Right ventricle myocardium superior (tissue), 1 donor: Measurements from ENCODE around the gene CACUL1. TPM values are rescaled to one million over a fixed set of nuclear protein-coding genes. Genes with fewer than 3 reads are reported as not detected.
"Not testable (repeated sequence)": the region's sequence is repeated elsewhere in the genome, so short reads cannot be mapped to it uniquely, and the experiment has no call there.

ENCODE experiments used
- ATAC-seq: fragments of 200-7000 bp; cut with Tn5 transposase; one replicate; pipeline ENCODE4 v1.9.1; 2020; ENCODE audit warnings: mild to moderate bottlenecking; ENCODE audit not compliant: poor library complexity
- DNase-seq: peaks from one replicate; pipeline ENCODE4 v3.0.0-alpha.2; 2020
- intact Hi-C: fragments of 100-400 bp; cut with DNase I; formaldehyde crosslinking; loops from one replicate; pipeline ENCODE4 v1.11.2; 2022
- total RNA-seq: library from RNA; stranded (reverse); fragmentation: NEBNext Ultra II Directional; extraction: Animal tissue kit (Norgen Biotek cat#: 25700); gene quantifications from one replicate; pipeline ENCODE4 v1.2.1, GENCODE V29; 2021
- donor health status: DM: no; HTN: yes; CAD: no; lungs with severe emphysema.

CACUL1 gene
- total RNA-seq, 1 donor from 2014 or later = 21.4 TPM

DNA sequence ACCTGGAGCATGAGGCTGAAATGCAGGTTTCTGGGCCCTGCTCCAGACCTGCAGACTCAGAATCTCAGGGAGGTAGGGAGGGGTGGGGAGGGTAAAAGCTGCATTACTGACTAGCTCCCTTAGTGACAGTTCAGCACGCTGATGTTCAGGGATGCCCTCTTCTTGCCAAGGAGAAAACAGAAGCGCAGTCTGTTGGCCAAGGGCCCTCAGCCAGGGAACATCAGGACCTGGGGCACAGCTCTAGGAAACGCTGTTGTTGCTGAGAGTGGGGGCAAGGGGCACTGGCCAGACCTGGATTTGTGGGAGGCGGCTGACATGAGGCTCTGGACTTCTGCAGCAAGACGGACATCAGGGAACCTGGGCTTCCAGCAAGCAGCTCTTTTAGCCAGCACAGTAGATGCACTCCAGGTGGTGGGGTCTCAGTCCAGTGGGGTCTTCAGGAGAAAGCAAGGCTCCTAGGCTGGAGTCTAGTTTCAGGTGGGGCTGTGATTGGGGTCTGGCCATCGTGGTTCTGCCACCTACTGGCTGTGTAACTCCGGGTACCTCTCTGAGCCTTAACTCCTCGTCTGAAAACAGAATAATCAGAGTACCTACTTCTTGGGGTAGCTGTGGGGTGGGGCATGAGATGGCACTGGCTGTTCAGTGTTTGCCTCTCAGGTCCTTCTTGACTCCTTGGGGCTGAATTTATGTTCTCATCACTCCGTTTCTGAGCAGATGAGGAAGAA, 86.4 kb downstream of the CACUL1 start:
- DNase-seq (no peak), ATAC-seq (no peak)
- intact Hi-C loops = no loop called here

DNA sequence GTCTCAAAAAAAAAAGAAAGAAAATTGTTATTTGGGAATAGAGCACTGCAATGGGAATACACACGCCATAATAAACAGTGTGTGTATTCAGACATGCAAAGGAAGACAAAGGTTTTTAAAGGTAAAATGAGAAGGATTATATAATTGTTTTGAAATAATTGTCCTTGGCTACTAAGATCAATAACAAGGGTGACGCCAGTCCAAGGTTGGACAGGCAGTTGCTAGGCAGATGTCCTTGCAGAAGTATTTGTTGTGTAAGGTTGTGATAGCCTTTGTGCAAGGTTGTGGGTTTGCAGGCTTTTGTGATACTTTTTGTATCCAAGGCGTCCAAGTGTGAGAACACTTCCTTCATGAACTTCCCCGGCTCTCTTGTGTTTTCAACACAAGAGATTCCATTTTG, 87.0 kb downstream of the CACUL1 start:
- no peak for ATAC-seq
- DNase-seq = no peak
- intact Hi-C loops = no loop called here

DNA sequence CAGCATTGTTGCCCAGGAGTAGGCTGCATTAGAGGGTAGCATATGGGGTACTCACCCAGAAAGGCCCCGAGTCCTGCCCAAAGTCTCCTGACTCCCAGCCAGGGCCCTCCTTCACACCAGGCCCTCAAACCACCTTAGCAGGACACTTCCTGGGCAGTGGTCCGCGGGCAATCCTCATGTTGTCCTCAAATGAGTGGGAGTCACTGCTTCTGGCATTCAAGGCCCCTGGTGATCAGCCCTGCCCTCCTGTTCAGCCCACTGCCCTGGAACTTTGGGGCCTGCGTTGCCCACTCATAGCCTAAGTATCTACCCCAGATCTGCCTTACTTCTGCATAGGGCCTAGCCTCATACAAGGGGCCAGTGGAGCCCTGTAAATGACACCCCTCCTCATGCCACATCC, 88.4 kb downstream of the CACUL1 start:
- ATAC-seq (no peak), DNase-seq (no peak)
- intact Hi-C loops = no loop called here

DNA sequence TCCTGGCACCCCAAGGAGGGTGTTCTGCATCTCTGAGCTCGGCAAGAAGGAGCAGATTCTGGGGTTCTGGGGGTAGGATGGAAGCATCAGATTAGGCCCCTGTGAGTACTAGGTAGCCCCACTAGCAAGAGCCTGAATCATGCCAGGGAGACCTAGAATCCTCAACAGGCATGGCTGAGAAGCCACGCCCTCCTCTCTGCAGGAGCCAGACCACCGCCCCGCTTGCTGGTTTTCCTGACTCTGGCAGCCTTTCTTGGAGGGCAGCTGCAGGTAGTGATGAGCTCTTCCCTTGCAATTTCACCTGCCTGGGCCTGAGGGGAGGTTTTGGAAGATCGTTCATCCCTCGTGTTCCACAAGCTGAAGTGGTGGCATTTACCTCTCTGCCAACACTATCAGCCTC, 90.4 kb downstream of the CACUL1 start:
- ATAC-seq (no peak), DNase-seq (no peak)
- intact Hi-C loops = no loop called here

DNA sequence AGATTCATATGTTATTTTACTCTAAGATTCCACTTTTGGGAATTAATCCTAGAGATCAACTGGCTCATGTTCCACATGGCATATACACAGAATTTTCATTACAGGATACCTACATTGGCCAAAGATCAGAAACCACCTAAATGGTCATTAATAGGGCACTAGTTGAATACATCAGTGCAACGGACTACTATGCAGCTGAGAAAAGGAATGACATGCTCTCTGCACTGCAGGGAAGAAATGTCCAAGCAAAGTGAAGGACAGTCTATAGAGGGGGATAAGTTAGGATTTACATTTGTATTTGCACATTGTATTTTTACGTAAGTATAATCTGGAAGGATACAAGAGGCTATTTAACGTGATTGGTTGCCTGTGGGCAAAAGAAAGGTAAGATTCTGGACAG, 91.6 kb downstream of the CACUL1 start:
- intact Hi-C loops = no loop called here
- DNase-seq = no peak
- no peak for ATAC-seq

DNA sequence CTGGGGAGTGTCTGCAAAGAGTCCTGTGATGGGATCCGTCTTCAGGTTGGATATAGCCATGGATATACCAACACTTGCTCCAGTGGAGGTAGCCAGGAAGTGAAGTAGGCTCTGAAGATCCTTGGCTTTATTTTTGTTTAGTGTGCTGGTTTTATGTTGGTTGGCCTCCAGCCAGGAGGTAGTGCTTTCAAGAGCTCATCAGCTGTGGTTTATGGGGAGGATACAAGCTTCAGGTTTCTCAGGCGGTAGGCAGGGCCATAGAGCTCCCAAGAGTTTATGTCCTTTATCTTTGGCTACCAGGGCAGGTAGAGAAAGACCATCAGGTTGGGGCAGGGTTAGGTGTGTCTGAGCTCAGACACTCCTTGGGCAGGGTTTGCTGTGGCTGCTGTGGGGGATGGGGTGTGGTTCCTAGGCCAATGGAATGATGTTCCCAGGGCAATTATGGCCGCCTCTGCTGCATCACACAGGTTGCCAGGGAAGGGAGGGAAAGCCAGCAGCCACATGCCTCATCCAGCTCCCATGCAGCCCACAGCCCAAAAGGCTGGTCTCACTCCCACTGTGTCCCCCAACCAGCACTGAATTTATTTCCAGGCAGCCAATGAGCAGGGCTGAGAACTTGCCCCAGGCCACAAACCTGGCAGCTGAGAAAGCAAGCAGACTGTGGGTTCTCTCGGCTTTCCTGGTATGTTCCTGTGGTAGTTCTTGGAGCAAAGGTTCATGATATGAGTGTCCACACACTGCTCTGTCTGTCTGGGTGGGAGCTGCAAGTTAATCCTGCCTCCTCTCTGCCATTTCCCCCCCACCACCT, 92.3 kb downstream of the CACUL1 start:
- intact Hi-C loops = no loop called here
- ATAC-seq (no peak), DNase-seq (no peak)

DNA sequence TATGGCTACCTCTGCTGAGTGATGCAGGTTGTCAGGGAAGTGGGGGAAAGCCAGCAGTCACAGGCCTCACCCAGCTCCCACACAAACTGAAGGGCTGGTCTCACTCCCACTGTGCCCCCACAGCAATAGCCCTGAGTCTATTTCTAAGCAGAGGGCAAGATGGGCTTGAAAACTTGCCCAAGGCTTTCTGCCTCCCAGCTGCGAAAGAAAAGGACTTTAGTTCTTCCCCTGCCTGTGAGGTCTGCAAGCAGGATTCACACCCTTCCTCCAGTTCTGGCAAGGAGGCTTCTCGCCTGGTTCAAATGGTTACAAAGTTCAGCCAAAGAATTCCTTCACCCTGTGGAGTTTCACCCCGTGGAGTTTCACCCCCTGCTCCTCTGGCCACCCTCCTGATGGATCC, 96.0 kb downstream of the CACUL1 start:
- ATAC-seq (no peak), DNase-seq (no peak)
- intact Hi-C loops = no loop called here

DNA sequence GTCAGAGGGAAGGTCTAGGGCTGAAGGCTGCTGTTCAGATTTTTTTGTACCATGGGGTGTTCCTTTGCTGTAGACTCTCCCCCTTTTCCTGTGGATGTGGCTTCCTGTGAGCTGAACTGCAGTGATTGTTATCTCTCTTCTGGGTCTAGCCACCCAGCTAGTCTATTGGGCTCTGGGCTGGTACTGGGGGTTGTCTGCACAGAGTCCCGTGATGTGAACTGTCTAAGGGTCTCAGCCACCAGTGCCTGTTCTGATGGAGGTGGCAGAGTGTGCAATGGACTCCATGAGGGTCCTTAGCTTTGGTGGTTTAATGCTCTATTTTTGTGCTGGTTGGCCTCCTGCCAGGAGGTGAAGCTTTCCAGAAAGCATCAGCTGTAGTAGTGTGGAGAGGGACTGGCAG, 96.6 kb downstream of the CACUL1 start:
- ATAC-seq, intact Hi-C loops, DNase-seq: not testable (repeated sequence)

DNA sequence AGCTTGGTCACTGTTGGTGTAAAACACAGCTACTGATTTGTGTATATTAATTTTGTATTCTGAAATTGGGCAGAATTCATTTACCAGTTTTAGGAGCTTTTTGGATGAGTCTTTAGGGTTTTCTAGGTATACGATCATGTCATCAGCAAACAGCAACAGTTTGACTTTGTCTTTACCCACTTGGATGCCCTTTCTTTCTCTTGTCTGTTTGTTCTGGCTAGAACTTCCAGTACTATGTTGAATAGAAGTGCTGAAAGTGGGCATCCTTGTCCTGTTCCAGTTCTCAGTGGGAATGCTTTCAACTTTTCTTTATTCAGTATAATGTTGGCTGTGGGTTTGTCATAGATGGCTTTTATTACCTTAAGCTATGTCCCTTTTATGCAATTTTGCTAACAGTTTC, 109.5 kb downstream of the CACUL1 start:
- intact Hi-C loops, DNase-seq: not testable (repeated sequence)
- peak; percentile 51 for ATAC-seq

DNA sequence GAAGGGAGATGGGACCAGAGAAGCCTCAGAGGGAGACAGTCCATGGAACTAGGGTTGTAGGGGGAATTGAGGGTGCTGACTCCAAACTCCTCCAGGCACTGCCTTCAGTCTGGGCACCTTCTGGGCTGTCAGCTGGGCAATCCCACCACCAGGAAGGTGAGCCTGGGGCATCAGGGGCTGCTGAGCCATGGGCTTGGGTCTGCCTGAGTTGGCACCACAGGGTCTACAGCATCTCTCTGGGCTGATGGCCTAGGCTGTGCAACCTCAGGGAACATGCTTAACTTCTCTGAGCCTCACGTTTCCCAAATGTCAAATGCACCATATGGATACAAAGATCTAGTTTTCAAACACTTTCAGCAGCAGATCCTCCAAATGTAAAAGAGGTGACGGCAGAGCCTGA, 112.5 kb downstream of the CACUL1 start:
- no peak for ATAC-seq
- no peak for DNase-seq
- intact Hi-C loops = no loop called here

DNA sequence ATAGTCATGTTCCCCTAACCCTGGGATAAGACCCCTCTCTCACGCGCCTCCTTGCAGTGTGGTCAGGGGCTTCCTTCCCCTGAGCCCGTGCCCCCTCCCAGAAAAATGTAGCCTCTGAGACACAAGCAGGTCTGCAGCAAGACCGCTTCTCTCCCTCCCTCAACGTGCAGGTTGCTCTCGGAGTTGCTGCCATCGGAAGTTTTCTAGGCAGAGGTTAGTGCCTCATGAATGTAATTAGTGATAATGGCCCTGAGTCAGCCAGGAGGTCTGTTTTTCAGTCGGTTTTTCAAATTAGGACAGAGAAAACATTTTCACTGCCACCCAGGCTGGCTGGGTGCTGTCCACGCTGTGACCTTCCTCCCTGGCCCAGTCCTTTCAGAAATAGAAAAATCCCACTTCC, 116.1 kb downstream of the CACUL1 start:
- DNase-seq = no peak
- ATAC-seq = no peak
- intact Hi-C loops = no loop called here

DNA sequence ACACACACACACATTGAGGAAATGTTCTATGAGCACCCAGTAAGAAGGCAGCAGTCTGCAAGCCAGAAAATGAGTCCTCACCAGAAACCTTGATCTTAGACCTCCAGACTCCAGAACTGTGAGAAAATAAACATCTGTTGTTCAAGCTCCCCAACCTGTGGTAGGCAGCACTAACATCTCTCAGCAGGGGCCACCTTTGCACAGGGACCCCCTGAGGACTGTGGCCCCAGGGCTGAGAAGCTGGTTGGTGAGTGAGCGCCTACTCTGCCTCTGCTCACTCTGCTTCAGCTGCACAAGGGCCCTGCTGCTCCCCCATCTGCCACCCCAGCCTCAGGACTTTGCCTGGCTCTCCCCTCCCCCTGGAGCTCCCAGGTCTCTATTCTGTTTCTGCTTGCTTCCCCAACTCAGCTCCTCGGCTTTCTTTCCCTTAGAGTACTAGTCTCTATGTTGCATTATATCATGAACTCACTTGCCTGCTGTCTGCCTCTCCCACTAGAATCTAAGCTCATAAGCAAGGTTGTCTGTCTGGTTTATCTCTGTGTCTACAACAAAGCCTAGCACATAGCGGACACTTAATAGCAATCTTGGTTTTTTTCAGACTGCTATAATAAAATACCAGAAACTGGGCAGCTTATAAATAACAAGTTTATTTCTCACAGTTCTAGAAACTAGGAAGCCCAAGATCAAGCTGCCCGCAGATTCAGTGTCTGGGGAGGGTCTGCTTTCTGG, 118.9 kb downstream of the CACUL1 start:
- no peak for ATAC-seq
- intact Hi-C loops = no loop called here
- no peak for DNase-seq

DNA sequence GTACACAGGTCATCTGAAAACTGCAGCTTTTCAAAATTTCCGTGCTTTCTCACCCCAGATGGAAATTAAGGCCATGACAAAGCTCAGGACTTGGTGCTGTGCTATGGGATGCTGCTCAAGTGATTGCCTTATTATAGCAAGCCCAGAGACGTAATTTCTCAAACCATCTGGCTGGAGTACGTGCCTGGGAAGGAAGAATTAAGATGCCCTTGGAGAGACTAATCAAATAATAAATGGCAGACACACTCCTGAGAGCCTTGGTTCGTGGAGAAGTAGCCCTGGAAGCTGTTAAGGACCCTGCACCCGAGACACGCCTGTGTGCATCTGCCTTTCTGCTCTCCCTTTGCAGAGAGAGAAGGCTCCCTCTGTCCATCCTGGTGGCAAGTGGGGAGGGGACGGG, 121.0 kb downstream of the CACUL1 start:
- DNase-seq (no peak), ATAC-seq (no peak)
- intact Hi-C loops = no loop called here

DNA sequence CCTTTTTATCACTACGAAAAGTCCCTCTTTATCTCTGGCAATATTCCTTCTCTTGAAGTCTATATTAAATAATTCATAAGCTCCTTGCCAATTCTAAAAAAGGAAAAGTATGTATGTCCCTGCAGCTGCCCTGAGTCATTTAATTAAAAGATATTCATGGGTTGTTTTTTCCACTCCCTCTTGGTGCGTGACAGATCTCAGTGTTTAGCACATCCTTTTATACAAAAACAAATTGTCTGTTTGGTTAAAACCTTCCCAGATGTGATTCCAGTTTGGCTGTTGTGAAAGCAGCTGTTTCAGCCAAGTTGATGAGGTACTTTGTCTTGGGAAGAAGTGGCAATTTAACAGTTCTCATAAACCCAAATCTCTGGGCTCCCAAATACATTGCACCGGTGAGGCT, 125.6 kb downstream of the CACUL1 start:
- DNase-seq = no peak
- intact Hi-C loops = no loop called here
- ATAC-seq = no peak

DNA sequence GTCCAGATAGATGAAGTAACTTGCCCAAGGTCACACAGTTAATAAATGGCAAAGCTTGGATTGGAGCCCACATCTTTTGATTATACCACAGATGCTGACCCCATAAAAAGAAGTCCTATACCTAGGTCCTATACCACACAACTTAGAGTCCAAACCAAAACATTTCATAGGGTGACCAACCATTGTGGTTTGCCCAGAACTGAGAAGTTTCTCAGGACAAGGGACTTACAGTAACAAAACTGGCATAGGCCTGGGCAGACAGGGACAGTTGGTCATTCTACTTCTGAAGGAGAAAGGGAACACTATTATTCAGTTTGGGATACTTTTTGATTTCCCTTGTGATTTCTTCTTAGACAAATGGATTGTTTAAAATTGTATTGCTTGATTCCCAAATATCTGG, 126.4 kb downstream of the CACUL1 start:
- ATAC-seq (no peak), DNase-seq (no peak)
- intact Hi-C loops = no loop called here

DNA sequence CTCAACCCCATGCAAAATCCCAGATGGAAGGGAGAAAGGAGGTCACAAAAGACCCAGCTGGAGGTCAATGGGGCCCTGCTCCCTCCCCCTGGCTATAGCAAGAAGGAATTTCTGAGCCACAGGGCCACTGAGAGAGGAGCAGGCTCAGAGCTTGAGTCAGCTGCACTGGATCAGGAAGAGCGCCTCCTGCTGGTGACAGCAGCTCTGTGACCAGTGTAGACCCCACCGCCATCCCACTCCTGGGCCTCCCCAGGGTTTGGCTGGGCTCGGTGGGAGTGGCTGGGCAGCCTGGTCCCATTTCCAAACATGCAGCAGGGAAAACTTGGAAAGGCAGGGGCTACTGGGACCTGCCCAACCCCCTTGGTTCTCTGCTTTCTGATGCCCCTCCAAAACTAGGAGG, 127.8 kb downstream of the CACUL1 start:
- intact Hi-C loops = no loop called here
- ATAC-seq (no peak), DNase-seq (no peak)
